HG03103 (cell line): ENCODE measurements around the gene FOXJ3.

Experiments
- ATAC-seq: cut with Tn5 transposase; IDR thresholded peaks from one replicate; pipeline ENCODE4 v1.9.1; 2021; ENCODE audit warnings: low read depth; ENCODE audit not compliant: unreplicated experiment

Gene FOXJ3

GRCh38 chr1:42171679-42172266 lies 163.3 kb downstream of the FOXJ3 start:
- ATAC-seq, result no peak

GRCh38 chr1:42170779-42171621 lies 164.0 kb downstream of the FOXJ3 start:
- no peak for ATAC-seq

- ATAC-seq, result no peak
Observed at GRCh38 chr1:42168763-42169162, 166.3 kb downstream of the FOXJ3 start.

GRCh38 chr1:42168391-42168670 lies 166.7 kb downstream of the FOXJ3 start:
- ATAC-seq, result no peak

- ATAC-seq, result no peak
Observed at GRCh38 chr1:42167611-42168390, 167.2 kb downstream of the FOXJ3 start.

GRCh38 chr1:42165511-42166210 lies 169.4 kb downstream of the FOXJ3 start:
- no peak for ATAC-seq

GRCh38 chr1:42164551-42165420 lies 170.2 kb downstream of the FOXJ3 start, which contains the start of gene GUCA2A:
TSS of gene GUCA2A (minus strand) at chr1:42164745. CDS start at chr1:42164712, 33 bp downstream.
- no peak for ATAC-seq

- ATAC-seq, result no peak
Observed at GRCh38 chr1:42163536-42164503, 171.2 kb downstream of the FOXJ3 start.

GRCh38 chr1:42163114-42163513 lies 171.9 kb downstream of the FOXJ3 start:
- no peak for ATAC-seq

- ATAC-seq, result no peak
Observed at GRCh38 chr1:42162181-42162580, 172.9 kb downstream of the FOXJ3 start.

GRCh38 chr1:42158189-42158588 lies 176.8 kb downstream of the FOXJ3 start:
- no peak for ATAC-seq

- ATAC-seq, result no peak
Observed at GRCh38 chr1:42157667-42158066, 177.4 kb downstream of the FOXJ3 start.

- no peak for ATAC-seq
Observed at GRCh38 chr1:42155362-42155761, 179.7 kb downstream of the FOXJ3 start.

- ATAC-seq, result no peak
Observed at GRCh38 chr1:42154685-42155084, 180.3 kb downstream of the FOXJ3 start.

- ATAC-seq, result no peak
Observed at GRCh38 chr1:42153624-42154023, 181.4 kb downstream of the FOXJ3 start.

GRCh38 chr1:42152907-42153600 lies 182.0 kb downstream of the FOXJ3 start, which contains the start of gene GUCA2B:
TSS of gene GUCA2B (plus strand) at chr1:42153410. CDS start at chr1:42153451, 41 bp downstream.
- ATAC-seq, result no peak

- ATAC-seq, result no peak
Observed at GRCh38 chr1:42152119-42152518, 182.9 kb downstream of the FOXJ3 start.

GRCh38 chr1:42150651-42151050 lies 184.4 kb downstream of the FOXJ3 start:
- ATAC-seq, result no peak
